Measurements from ENCODE around the gene E2F3.

DNA sequence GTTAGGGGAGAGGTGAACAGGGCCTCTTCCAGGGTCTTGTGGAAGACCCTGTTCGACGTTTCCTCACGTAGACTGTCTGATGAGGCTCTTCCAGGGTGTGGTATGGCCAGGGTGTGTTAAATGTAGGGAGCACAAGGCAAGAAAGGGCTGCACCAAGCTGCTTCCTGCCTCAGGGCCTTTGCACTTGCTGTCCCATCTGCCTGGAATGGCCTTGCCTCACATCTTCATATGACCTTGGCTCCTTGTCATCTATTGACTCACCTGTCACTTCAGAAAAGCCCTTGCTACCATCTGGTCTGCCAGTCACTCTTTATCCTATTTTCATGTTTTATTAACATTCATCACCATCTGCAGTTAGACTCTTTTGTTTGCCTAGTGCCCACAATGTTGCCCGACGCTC, 31.0 kb downstream of the E2F3 start:
- TF ChIP-seq POLR2A (IDR thresholded peaks at IDR 0.05; ENCODE audit: low read depth, low read length) (no peak), MYC (IDR thresholded peaks at IDR 0.05; ENCODE audit: low read depth, low read length) (no peak), POLR2AphosphoS5 (IDR thresholded peaks at IDR 0.05; ENCODE audit: insufficient read depth, low read depth, low read length) (no peak), EZH2 (IDR thresholded peaks at IDR 0.05; ENCODE audit: borderline replicate concordance, low read depth, low read length, severe bottlenecking) (no peak), GATA2 (IDR thresholded peaks at IDR 0.05; ENCODE audit: insufficient read depth, insufficient read length, low read depth, low read length) (no peak), JUN (IDR thresholded peaks at IDR 0.05; ENCODE audit: borderline replicate concordance, insufficient read depth, insufficient read length, low read depth) (no peak)
- TF ChIP-seq, protein P1, sequence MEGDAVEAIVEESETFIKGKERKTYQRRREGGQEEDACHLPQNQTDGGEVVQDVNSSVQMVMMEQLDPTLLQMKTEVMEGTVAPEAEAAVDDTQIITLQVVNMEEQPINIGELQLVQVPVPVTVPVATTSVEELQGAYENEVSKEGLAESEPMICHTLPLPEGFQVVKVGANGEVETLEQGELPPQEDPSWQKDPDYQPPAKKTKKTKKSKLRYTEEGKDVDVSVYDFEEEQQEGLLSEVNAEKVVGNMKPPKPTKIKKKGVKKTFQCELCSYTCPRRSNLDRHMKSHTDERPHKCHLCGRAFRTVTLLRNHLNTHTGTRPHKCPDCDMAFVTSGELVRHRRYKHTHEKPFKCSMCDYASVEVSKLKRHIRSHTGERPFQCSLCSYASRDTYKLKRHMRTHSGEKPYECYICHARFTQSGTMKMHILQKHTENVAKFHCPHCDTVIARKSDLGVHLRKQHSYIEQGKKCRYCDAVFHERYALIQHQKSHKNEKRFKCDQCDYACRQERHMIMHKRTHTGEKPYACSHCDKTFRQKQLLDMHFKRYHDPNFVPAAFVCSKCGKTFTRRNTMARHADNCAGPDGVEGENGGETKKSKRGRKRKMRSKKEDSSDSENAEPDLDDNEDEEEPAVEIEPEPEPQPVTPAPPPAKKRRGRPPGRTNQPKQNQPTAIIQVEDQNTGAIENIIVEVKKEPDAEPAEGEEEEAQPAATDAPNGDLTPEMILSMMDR (IDR thresholded peaks at IDR 0.05; ENCODE audit: extremely low read depth in 1 of 2, insufficient read depth in 1 of 2, low read depth in 1 of 2, low read length in 2 of 2) = no peak
- TF ChIP-seq, protein P2, sequence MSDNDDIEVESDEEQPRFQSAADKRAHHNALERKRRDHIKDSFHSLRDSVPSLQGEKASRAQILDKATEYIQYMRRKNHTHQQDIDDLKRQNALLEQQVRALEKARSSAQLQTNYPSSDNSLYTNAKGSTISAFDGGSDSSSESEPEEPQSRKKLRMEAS (IDR thresholded peaks at IDR 0.05; ENCODE audit: insufficient read depth, insufficient read length) = no peak
